ENCODE data around the gene VMA21. TPM values are rescaled to one million over a fixed set of nuclear protein-coding genes. Genes with fewer than 3 reads are reported as not detected.

The VMA21 gene, protein sequence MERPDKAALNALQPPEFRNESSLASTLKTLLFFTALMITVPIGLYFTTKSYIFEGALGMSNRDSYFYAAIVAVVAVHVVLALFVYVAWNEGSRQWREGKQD
- 53.1 and 55.0 TPM in 2 replicates for total RNA-seq

DNA sequence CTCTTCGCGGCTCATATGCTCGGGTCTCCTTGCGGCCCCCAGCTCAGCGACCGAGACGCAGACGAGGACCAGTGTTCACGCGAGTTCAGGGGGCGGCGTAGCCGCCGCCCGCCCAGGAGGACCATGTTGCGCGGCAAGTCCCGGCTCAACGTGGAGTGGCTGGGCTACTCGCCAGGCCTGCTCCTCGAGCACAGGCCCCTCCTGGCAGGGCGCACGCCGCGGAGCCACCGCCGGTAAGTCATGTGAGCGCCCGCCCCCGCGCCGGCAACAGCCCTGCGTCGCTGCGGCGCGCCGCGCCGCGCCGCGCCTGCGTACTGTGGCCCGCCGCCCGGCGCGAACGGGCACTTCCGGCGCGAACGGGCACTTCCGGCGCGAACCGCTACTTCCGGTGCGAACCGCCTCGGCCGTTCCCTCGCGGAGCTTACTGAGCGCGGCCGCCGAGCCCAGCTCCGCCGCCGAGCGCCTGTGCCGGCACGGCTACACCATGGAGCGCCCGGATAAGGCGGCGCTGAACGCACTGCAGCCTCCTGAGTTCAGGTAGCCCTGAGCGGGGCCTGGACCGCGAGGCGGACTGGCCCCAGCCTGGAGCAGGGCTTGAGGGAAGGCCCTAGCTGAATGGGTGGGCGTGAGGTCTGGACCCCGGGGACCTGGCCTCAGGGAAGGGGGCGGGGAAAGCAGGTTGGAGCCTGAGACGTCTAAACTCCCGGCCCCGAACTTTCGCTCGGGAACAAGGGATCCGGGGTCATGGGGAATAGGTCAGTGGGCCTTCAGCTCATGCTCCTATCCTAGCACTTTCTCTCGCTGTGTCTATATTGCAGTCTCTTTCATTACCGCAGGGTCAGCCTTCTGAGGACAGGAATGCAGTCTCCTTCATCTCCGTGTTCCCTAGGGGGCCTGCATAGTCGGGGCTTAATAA, at the start of gene VMA21:
Gene VMA21, plus strand, starts transcription at position 382 of the 916 bp plus-strand sequence. Its CDS starts 103 bp downstream, at position 485.

Other genes starting within 250 kb of the VMA21 start
- not detected in 2 replicates for gene GPR50, start 220.6 kb upstream of the VMA21 start, total RNA-seq
- not detected in 2 replicates for gene PASD1, start 166.5 kb downstream of the VMA21 start, total RNA-seq

Data from mammary microvascular endothelial cell (primary cell).